Pulmonary artery endothelial cell (primary cell): ENCODE data around the gene P4HTM. TPM values are rescaled to one million over a fixed set of nuclear protein-coding genes. Genes with fewer than 3 reads are reported as not detected.
A peak's percentile ranks its signal among the peaks of the same experiment; 100 is the strongest.

Experiments used
- DNase-seq: peaks from one replicate; pipeline ENCODE4 v3.0.0-alpha.2; 2011; ENCODE audit warnings: low read depth, low spot score
- total RNA-seq: library from RNA; depleted of rRNA; stranded (reverse); fragments of >200 nt; gene quantifications from 2 replicates; pipeline ENCODE4 v1.2.3, GENCODE V29; 2014

P4HTM gene
- total RNA-seq, 1 donor from 2014 or later, result 25.5 TPM

- DNase-seq, result no peak
These were observed 5.4 kb upstream of the P4HTM start for GRCh38 chr3:48984663-48985062.

GRCh38 chr3:48985831-48986376 is 4.1 kb upstream of the P4HTM start:
- DNase-seq, result no peak

- DNase-seq, result no peak
These were observed 780 bp upstream of the P4HTM start for GRCh38 chr3:48989126-48989795.

GRCh38 chr3:48990636-48991469 is 812 bp downstream of the P4HTM start:
- no peak for DNase-seq

GRCh38 chr3:48991851-48992545 is 2.0 kb downstream of the P4HTM start:
- no peak for DNase-seq

GRCh38 chr3:48993834-48994233 is 3.8 kb downstream of the P4HTM start:
- no peak for DNase-seq

GRCh38 chr3:48996640-48997039 is 6.6 kb downstream of the P4HTM start:
- DNase-seq, result no peak

- no peak for DNase-seq
These were observed 7.1 kb downstream of the P4HTM start for GRCh38 chr3:48997102-48997635.

- no peak for DNase-seq
These were observed 7.9 kb downstream of the P4HTM start for GRCh38 chr3:48997714-48998637.

- no peak for DNase-seq
These were observed 9.2 kb downstream of the P4HTM start for GRCh38 chr3:48999085-48999858.

- DNase-seq, result no peak
These were observed 11.1 kb downstream of the P4HTM start for GRCh38 chr3:49001155-49001554.

GRCh38 chr3:49004352-49005302 is 14.6 kb downstream of the P4HTM start:
- no peak for DNase-seq

GRCh38 chr3:49005303-49005680 is 15.3 kb downstream of the P4HTM start:
- no peak for DNase-seq

GRCh38 chr3:49005998-49006397 is 16.0 kb downstream of the P4HTM start:
- DNase-seq, result no peak

GRCh38 chr3:49006408-49007067 is 16.5 kb downstream of the P4HTM start:
- DNase-seq, result no peak

GRCh38 chr3:49007068-49007770 is 17.2 kb downstream of the P4HTM start, which contains the start of gene WDR6:
Gene WDR6, plus strand, starts transcription at chr3:49007391. Its CDS starts 41 bp downstream, at chr3:49007432.
- peak; percentile 93 for DNase-seq

GRCh38 chr3:49007771-49008528 is 17.9 kb downstream of the P4HTM start:
- DNase-seq, result no peak
